Activated CD4-positive, alpha-beta T cell treated with anti-CD3 and anti-CD28 coated beads, Interleukin-10, Interleukin-2, amounts not matched to agents 100 ng/mL and 50 ng/mL, durations not matched to agents 16 hours and 8 hours (primary cell): ENCODE data around the gene ATP2A2.
A peak's percentile ranks its signal among the peaks of the same experiment; 100 is the strongest.
"Not testable (repeated sequence)": the region's sequence is repeated elsewhere in the genome, so short reads cannot be mapped to it uniquely, and the experiment has no call there.

Experiments used
- DNase-seq: peaks from one replicate; pipeline ENCODE4 v3.0.0-alpha.2; 2020

Gene ATP2A2

DNA sequence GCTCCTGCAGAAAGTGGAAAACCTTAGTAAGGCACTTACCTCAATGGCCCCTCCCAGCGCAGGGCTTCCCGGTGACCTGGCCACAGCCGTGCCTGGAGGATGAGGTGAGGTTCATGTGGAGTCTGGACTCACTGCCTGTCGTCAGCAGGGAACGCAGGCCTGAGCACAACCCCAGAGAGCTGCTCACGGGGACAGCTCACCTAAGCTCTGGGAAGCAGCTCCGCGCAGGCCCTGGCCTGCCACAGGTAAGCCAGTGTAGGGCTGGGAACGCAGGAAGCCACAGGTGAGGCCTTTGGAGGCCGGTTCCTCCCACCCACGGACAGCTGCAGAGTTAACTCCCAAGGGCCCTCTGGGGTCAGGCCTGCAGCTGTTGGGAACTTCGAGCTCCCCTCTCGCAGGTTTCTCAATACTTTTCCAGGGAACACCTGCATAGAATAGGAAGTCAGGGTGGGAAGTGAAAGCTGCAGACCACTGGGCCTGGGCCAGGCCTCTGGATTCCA lies 89.7 kb downstream of the ATP2A2 start:
- DNase-seq = no peak

DNA sequence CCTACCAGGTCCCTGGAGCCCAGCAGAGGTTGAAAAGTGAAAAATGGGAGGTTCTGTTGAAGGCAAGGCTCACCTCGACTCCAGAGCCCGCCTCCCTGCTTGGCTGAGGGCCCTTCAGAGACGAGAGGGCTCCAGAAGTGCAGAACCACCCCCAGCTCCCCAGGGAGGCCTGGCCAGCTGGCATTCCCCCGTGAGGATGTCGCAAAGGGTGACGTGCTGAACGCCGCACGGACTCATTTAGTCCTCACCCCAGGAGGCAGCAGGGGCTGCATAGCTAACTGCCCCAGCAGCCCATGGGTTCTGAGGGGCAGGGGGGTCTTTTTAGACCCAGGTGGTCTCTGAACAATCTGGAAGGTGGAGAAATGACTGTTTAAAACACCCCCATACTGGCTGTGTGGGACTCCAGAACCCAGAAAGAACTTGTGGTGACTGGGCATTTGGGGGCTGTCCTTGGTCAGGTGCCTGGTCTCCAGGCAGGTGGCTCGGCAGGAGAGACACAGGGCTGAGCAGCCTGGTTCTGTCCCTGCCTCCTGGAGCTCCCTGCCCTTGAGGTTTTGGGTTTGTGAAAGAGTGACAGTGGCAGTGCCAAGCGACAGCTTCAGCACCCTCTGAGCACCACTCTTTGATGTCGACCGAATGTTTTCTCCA lies 90.5 kb downstream of the ATP2A2 start:
- no peak for DNase-seq

GRCh38 chr12:110372056-110372425 lies 91.0 kb downstream of the ATP2A2 start:
- no peak for DNase-seq

- DNase-seq = no peak
These were observed 92.0 kb downstream of the ATP2A2 start for GRCh38 chr12:110373025-110373424.

DNA sequence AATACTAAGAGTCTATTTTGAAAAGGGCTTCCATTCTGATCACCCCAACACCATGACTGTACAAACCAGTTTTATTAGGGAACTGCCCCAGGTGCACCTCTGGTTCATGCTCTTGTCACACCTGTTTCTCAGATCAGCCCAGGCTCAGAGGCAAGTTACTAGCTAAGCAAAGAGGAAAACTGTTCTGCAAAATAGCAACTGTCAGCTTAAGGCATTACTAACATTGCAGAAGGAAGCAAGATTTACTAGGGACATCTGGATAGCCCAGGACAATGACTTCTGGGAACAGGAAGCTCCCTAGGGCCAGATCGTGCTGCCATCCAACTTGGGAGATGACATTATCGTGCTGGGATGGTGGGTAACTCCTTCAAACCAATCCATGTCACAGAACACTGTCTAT lies 92.4 kb downstream of the ATP2A2 start:
- no peak for DNase-seq

GRCh38 chr12:110373962-110374611 lies 93.0 kb downstream of the ATP2A2 start:
- no peak for DNase-seq

DNA sequence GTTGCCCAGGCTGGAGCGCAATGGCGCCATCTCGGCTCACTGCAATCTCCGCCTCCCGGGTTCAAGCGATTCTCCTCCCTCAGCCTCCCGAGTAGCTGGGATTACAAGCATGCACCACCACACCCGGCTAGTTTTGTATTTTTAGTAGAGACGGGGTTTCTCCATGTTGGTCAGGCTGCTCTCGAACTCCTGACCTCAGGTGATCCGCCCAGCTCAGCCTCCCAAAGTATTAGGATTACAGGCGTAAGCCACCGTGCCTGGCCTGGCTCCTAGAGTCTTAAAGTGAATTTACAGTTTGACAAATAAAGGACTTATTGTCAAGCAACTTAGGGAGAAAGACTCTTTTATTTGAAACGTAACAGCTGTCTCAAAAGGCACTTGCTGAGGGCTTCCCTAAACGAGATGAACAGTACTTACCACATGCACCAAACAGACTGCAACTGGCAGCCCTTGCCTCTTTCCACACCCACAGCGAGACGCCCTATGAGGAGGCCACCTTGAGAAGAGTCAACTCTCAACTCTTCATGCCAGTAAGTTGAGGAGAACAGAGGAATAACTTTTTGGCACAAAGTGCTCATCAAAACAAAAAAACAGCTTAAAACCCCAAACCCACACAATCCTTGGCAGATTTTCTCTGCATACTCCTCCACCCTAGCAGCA lies 97.2 kb downstream of the ATP2A2 start:
- DNase-seq = not testable (repeated sequence)

DNA sequence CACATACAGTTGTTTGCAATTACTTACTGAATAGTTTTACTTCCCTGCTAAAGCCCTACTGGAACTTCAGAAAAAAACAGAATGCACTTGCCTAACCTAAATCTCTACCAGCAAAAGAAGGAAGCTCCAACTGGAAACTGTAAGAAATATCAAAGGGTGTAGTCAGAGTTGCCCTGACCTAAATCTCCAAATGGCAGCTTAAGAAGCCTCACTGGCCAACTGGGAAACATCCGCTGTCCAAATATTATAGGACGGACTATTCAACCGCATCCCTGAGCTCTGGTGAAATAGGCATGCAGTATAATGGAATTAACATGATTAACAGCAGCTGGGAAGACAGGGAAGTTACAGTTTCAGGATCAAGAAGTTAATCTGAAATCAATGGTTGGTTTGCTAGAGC lies 98.2 kb downstream of the ATP2A2 start:
- DNase-seq = no peak

- no peak for DNase-seq
These were observed 98.6 kb downstream of the ATP2A2 start for GRCh38 chr12:110379631-110380030.

DNA sequence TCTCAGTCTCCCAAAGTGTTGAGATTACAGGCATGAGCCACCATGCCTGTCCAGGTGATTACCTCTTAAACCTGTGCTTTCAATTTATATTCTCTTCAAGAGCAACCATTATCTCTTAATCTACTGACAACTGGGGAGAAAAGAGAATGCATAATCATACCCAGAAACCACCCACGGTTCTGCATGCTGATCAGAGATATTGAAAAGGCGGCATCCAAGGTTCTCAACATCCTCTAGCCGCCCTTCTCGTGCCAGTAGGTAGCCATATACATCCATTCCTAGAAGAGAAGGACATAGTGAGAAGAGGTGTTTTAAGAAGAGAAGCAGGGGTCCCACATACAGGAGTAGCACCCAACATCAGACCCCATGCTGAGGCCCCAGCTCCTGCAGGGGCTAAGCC lies 101.6 kb downstream of the ATP2A2 start:
- peak; percentile 52 for DNase-seq
